Measurements from ENCODE around the gene PLA2G10.

The PLA2G10 gene

DNA sequence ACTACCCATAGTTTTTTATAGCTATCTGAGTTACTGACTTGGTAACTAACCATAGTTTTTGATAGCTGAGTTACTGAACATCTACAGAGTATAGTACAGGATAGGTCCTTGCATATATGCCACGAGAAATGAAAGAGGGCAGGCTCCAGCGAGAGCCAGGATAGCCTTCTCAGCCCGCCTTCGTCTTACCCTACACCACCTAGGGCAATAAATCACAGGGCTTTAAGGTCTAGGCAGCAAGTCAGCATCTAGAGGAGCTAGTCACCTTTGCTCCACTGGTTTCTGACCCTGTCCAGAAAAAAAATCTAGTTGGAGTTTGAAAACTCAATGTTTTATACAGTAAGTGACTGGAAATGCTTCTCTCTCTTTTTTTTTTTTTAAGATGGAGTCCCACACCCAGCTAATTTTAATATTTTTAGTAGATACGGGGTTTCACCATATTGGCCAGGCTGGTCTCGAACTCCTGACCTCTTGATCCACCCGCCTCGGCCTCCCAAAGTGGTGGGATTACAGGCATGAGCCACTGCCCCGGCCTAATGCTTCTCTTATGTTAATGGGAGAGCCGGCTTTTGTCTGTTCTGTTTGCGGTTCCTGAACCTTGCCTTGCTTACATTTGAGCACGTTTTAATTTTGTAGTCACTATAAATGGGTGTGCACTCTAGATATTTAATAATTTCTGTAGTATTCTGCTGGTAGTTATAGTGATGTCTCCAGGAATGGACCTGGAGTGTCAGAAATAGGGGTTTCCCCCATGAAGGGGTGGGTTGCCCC, 58.5 kb downstream of the PLA2G10 start:
- Histone ChIP-seq H3K4ac (ENCODE audit: low read depth in 1 of 2, low read length in 2 of 2) (no peak overlapping the region), H3K27ac (ENCODE audit: low read length, poor library complexity, severe bottlenecking) (no peak overlapping the region), H4K8ac (ENCODE audit: low read length) (no peak overlapping the region), H3K4me2 (ENCODE audit: low read length, poor library complexity, severe bottlenecking) (no peak overlapping the region), H3K4me1 (ENCODE audit: control insufficient read depth, insufficient read depth, low read depth, low read length) (peaks cover 15% of the 10 kb centered on the region), H4K91ac (ENCODE audit: low read length) (no peak overlapping the region), H3K14ac (ENCODE audit: low read length in 2 of 2) (no peak overlapping the region), H2BK5ac (ENCODE audit: low read depth, low read length, poor library complexity, severe bottlenecking) (no peak overlapping the region), H3K9me3 (ENCODE audit: control insufficient read depth, low read length) (no peaks in the 10 kb centered on the region), H2BK12ac (ENCODE audit: low read length in 2 of 2) (no peak overlapping the region), H3K4me3 (ENCODE audit: insufficient read depth in 1 of 2, low read depth in 1 of 2, low read length in 2 of 2) (no peak overlapping the region), H3K23ac (ENCODE audit: low read length in 2 of 2) (no peak overlapping the region), H3K79me1 (replicated peaks; ENCODE audit: low read length, poor library complexity, severe bottlenecking) (peaks cover 4% of the 10 kb centered on the region), H2BK120ac (ENCODE audit: low read depth, low read length) (no peak overlapping the region), H3K27me3 (ENCODE audit: control insufficient read depth in 1 of 2, insufficient read depth in 1 of 2, low read length in 2 of 2) (no peaks in the 10 kb centered on the region), H3K18ac (ENCODE audit: low read depth in 1 of 2, low read length in 2 of 2) (no peak overlapping the region), H2AFZ (ENCODE audit: low read depth, low read length) (no peak overlapping the region), H2AK5ac (ENCODE audit: low read length, severe bottlenecking) (no peak overlapping the region), H3K9ac (ENCODE audit: low read length) (peak overlapping the region; percentile 20), H3K36me3 (ENCODE audit: control insufficient read depth in 1 of 2, insufficient read depth in 2 of 2, low read depth in 1 of 2, low read length in 2 of 2) (peaks cover 14 to 40% of the 10 kb centered on the region in 2 experiments), H2BK15ac (ENCODE audit: low read depth, poor library complexity, severe bottlenecking) (no peak overlapping the region)
- WGBS, result 84% methylated on average over 12 of the region's 12 CpGs
- no peak for DNase-seq

DNA sequence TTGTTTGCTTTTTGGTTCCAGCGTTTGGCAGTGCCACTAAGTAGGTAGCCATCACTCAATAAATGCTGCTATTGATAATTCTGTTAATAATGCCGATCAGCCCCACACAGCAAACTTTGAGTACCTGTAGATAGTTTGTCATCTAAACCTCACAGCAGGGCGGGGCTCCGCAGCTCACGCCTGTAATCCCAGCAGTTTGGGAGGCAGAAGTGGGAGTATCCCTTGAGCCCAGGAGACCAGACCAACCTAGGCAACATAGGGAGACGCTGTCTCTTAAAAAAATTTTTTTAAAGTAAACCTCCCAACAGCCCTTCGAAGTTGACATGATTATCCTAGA, 59.8 kb downstream of the PLA2G10 start:
- DNase-seq, result no peak
- Histone ChIP-seq H2BK5ac (ENCODE audit: low read depth, low read length, poor library complexity, severe bottlenecking) (no peak overlapping the region), H2BK15ac (ENCODE audit: low read depth, poor library complexity, severe bottlenecking) (no peak overlapping the region), H4K91ac (ENCODE audit: low read length) (no peak overlapping the region), H3K14ac (ENCODE audit: low read length in 2 of 2) (no peak overlapping the region), H3K79me1 (replicated peaks; ENCODE audit: low read length, poor library complexity, severe bottlenecking) (peaks cover 8% of the 10 kb centered on the region), H3K18ac (ENCODE audit: low read depth in 1 of 2, low read length in 2 of 2) (no peak overlapping the region), H4K8ac (ENCODE audit: low read length) (no peak overlapping the region), H3K27me3 (ENCODE audit: control insufficient read depth in 1 of 2, insufficient read depth in 1 of 2, low read length in 2 of 2) (no peaks in the 10 kb centered on the region), H3K23ac (ENCODE audit: low read length in 2 of 2) (no peak overlapping the region), H3K36me3 (ENCODE audit: control insufficient read depth in 1 of 2, insufficient read depth in 2 of 2, low read depth in 1 of 2, low read length in 2 of 2) (peaks cover 8 to 28% of the 10 kb centered on the region in 2 experiments), H3K4ac (ENCODE audit: low read depth in 1 of 2, low read length in 2 of 2) (no peak overlapping the region), H3K9me3 (ENCODE audit: control insufficient read depth, low read length) (no peaks in the 10 kb centered on the region), H2BK120ac (ENCODE audit: low read depth, low read length) (no peak overlapping the region), H2AK5ac (ENCODE audit: low read length, severe bottlenecking) (no peak overlapping the region), H2BK12ac (ENCODE audit: low read length in 2 of 2) (no peak overlapping the region), H3K4me2 (ENCODE audit: low read length, poor library complexity, severe bottlenecking) (peak overlapping the region; percentile 87), H3K4me3 (ENCODE audit: insufficient read depth in 1 of 2, low read depth in 1 of 2, low read length in 2 of 2) (peak overlapping the region in 1 of 2 experiments; percentile 97), H3K4me1 (ENCODE audit: control insufficient read depth, insufficient read depth, low read depth, low read length) (peaks cover 14% of the 10 kb centered on the region), H3K27ac (ENCODE audit: low read length, poor library complexity, severe bottlenecking) (no peak overlapping the region), H3K9ac (ENCODE audit: low read length) (peak overlapping the region; percentile 99), H2AFZ (ENCODE audit: low read depth, low read length) (no peak overlapping the region)
- 79% methylated on average over 5 of the region's 7 CpGs for WGBS

DNA sequence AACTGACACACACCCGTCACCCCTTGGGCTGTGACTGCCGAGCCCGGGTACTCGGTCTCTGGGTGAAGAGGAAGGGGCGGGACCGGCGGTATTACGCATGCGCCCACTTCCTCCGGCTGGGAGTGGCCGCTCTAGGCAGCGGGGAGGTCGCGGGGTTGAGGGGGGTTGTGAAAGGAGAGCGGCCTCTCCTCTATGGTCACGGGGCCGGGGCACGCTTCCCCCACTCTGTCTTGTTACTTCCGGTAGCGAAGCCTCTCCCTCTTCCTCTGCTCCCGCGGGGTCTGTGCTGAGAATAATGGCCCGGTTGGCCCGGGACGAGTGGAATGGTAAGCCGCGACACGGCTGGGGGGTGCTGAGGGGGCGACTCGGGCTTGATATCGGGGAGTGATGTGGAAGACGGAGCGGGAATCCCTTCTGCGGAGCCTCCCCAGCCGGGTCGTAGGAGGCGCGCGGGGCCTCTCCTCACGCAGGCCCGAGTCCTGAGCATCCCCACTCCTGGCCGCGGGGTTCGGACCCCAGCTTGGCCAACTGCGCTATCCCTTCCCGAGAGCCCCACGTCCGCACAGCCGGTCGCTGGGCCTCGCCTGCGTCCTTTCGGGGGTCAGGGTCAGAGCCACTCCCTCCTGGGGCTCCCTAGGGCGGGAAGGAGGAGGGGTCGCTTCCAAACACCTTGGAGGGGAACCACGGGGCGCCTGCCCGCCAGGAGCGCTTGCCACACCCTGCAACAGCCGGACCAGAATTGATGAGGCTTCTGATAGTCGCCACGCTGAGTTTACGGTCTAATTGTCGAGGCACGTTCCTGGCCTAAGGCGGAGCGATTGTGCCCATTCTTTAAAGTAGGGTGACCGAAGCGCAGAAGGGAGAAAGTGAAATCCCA, 61.2 kb downstream of the PLA2G10 start, which contains the start of gene BFAR:
Gene BFAR, plus strand, starts transcription at position 259 of the 877 bp plus-strand sequence. CDS start 11,396 bp downstream, outside the sequence.
- Histone ChIP-seq H2BK12ac (ENCODE audit: low read length in 2 of 2) (peak within 1 kb of the TSS; percentile 61 to 83), H3K9ac (ENCODE audit: low read length) (peak within 1 kb of the TSS; percentile 99), H3K27ac (ENCODE audit: low read length, poor library complexity, severe bottlenecking) (peak within 1 kb of the TSS; percentile 67), H3K4ac (ENCODE audit: low read depth in 1 of 2, low read length in 2 of 2) (peak within 1 kb of the TSS; percentile 85 to 92), H2BK5ac (ENCODE audit: low read depth, low read length, poor library complexity, severe bottlenecking) (peak within 1 kb of the TSS; percentile 78), H3K4me3 (ENCODE audit: insufficient read depth in 1 of 2, low read depth in 1 of 2, low read length in 2 of 2) (peak within 1 kb of the TSS; percentile 88 to 97), H2BK15ac (ENCODE audit: low read depth, poor library complexity, severe bottlenecking) (peak within 1 kb of the TSS; percentile 15), H3K9me3 (ENCODE audit: control insufficient read depth, low read length) (no peaks in the 10 kb centered on the region), H4K91ac (ENCODE audit: low read length) (peak within 1 kb of the TSS; percentile 97), H2AK5ac (ENCODE audit: low read length, severe bottlenecking) (peak within 1 kb of the TSS; percentile 70), H3K23ac (ENCODE audit: low read length in 2 of 2) (peak within 1 kb of the TSS in 1 of 2 experiments; percentile 86), H3K4me2 (ENCODE audit: low read length, poor library complexity, severe bottlenecking) (peak within 1 kb of the TSS; percentile 87), H3K14ac (ENCODE audit: low read length in 2 of 2) (peak within 1 kb of the TSS in 1 of 2 experiments; percentile 48), H3K36me3 (ENCODE audit: control insufficient read depth in 1 of 2, insufficient read depth in 2 of 2, low read depth in 1 of 2, low read length in 2 of 2) (peaks cover 3 to 18% of the 10 kb centered on the region in 2 experiments), H3K79me1 (replicated peaks; ENCODE audit: low read length, poor library complexity, severe bottlenecking) (peaks cover 10% of the 10 kb centered on the region), H4K8ac (ENCODE audit: low read length) (peak within 1 kb of the TSS; percentile 84), H2BK120ac (ENCODE audit: low read depth, low read length) (peak within 1 kb of the TSS; percentile 86), H3K27me3 (ENCODE audit: control insufficient read depth in 1 of 2, insufficient read depth in 1 of 2, low read length in 2 of 2) (no peaks in the 10 kb centered on the region), H2AFZ (ENCODE audit: low read depth, low read length) (no peak within 1 kb of the TSS), H3K18ac (ENCODE audit: low read depth in 1 of 2, low read length in 2 of 2) (peak within 1 kb of the TSS; percentile 86 to 92), H3K4me1 (ENCODE audit: control insufficient read depth, insufficient read depth, low read depth, low read length) (peaks cover 11% of the 10 kb centered on the region)
- peak; percentile 97 for DNase-seq
- under 1% methylated on average over 53 of the region's 69 CpGs for WGBS

Data from mesenchymal stem cell (in vitro differentiated cells and primary cell).